ENCODE data around the gene SDR42E2.
"Not testable (repeated sequence)": the region's sequence is repeated elsewhere in the genome, so short reads cannot be mapped to it uniquely, and the experiment has no call there.

SDR42E2 gene

GRCh38 chr16:22192261-22193062 is 30.2 kb downstream of the SDR42E2 start:
- peak; percentile 93 for DNase-seq

- DNase-seq = no peak
Observed at GRCh38 chr16:22193063-22193411, 30.7 kb downstream of the SDR42E2 start.

GRCh38 chr16:22194707-22195444 is 32.6 kb downstream of the SDR42E2 start:
- DNase-seq = peak; percentile 66

GRCh38 chr16:22195445-22195694 is 33.1 kb downstream of the SDR42E2 start:
- DNase-seq = no peak

- DNase-seq = peak; percentile 93
Observed at GRCh38 chr16:22195695-22196558, 33.6 kb downstream of the SDR42E2 start.

- DNase-seq = not testable (repeated sequence)
Observed at GRCh38 chr16:22196559-22197168, 34.4 kb downstream of the SDR42E2 start.

GRCh38 chr16:22198547-22199293 is 36.4 kb downstream of the SDR42E2 start:
- DNase-seq = no peak

GRCh38 chr16:22202261-22202637 is 39.9 kb downstream of the SDR42E2 start:
- no peak for DNase-seq

- no peak for DNase-seq
Observed at GRCh38 chr16:22203091-22203490, 40.8 kb downstream of the SDR42E2 start.

GRCh38 chr16:22204091-22204655 is 41.9 kb downstream of the SDR42E2 start:
- DNase-seq = no peak

- no peak for DNase-seq
Observed at GRCh38 chr16:22205577-22206012, 43.3 kb downstream of the SDR42E2 start.

GRCh38 chr16:22206013-22206841 is 43.9 kb downstream of the SDR42E2 start, which contains the start of gene EEF2K:
TSS of gene EEF2K (plus strand) at chr16:22206278. CDS start at chr16:22225730, 19,452 bp downstream.
- DNase-seq = peak; percentile 85

- peak; percentile 53 for DNase-seq
Observed at GRCh38 chr16:22206842-22207714, 44.8 kb downstream of the SDR42E2 start.

- no peak for DNase-seq
Observed at GRCh38 chr16:22207715-22208360, 45.5 kb downstream of the SDR42E2 start.

GRCh38 chr16:22210285-22210684 is 48.0 kb downstream of the SDR42E2 start:
- DNase-seq = no peak

GRCh38 chr16:22210854-22211253 is 48.5 kb downstream of the SDR42E2 start:
- no peak for DNase-seq

GRCh38 chr16:22213236-22213635 is 50.9 kb downstream of the SDR42E2 start:
- DNase-seq = no peak

- no peak for DNase-seq
Observed at GRCh38 chr16:22213801-22214200, 51.5 kb downstream of the SDR42E2 start.

- DNase-seq = no peak
Observed at GRCh38 chr16:22214402-22214801, 52.1 kb downstream of the SDR42E2 start.
